ENCODE measurements around the gene HOXD8. TPM values are rescaled to one million over a fixed set of nuclear protein-coding genes. Genes with fewer than 3 reads are reported as not detected.
A peak's percentile ranks its signal among the peaks of the same experiment; 100 is the strongest.

Gene HOXD8
- total and polyA plus RNA-seq, 2 of the 8 experiments (the other 6 are each of a cell fraction or from before 2014, with no cell fraction given): not detected

GRCh38 chr2:176160251-176160985 is 30.9 kb downstream of the HOXD8 start:
- Histone ChIP-seq H3K23ac (ENCODE audit: insufficient read length) (no peak overlapping the region), H2BK12ac (ENCODE audit: low read depth, low read length) (no peak overlapping the region), H3K79me2 (ENCODE audit: control insufficient read depth in 1 of 2, insufficient read depth in 2 of 2, low read length in 2 of 2) (no peaks in the 10 kb centered on the region), H2BK120ac (replicated peaks; ENCODE audit: low read depth, low read length) (no peak overlapping the region), H3K36me3 (ENCODE audit: control insufficient read depth in 2 of 4, insufficient read depth in 4 of 4, low read length in 3 of 4) (peaks cover 0 to 10% (median 0%) of the 10 kb centered on the region in 4 experiments; a peak in 1 of 8 replicates), H3K4me2 (ENCODE audit: insufficient read depth in 1 of 2, low read depth in 2 of 2, low read length in 2 of 2) (peak overlapping the region; percentile 38 to 39), H2AK5ac (ENCODE audit: low read depth, low read length) (no peak overlapping the region), H2AFZ (ENCODE audit: low read length) (no peak overlapping the region), H2BK15ac (ENCODE audit: low read length) (no peak overlapping the region; the same call in 1 of the 2 replicates), H3K27me3 (replicated peaks in 1 of 4; ENCODE audit: control insufficient read depth in 3 of 4, extremely low read depth in 1 of 4, insufficient read depth in 3 of 4, low read length in 3 of 4) (peaks cover 99 to 100% (median 100%) of the 10 kb centered on the region in 4 experiments), H3K23me2 (ENCODE audit: low read depth, low read length) (no peaks in the 10 kb centered on the region), H3K4me1 (replicated peaks in 1 of 4; ENCODE audit: control insufficient read depth in 3 of 4, insufficient read depth in 4 of 4, low read length in 3 of 4) (peaks cover 0 to 12% (median 6%) of the 10 kb centered on the region in 4 experiments; a peak in 5 of 7 replicates), H3K9ac (replicated peaks in 1 of 4; ENCODE audit: extremely low read depth in 1 of 4, low read depth in 3 of 4, low read length in 3 of 4) (no peak overlapping the region), H4K5ac (ENCODE audit: insufficient read length, low read depth, low read length) (no peak overlapping the region), H3K18ac (ENCODE audit: extremely low read depth, low read length) (no peak overlapping the region), H3K56ac (replicated peaks; ENCODE audit: insufficient read length, low read depth, low read length) (no peak overlapping the region), H2BK5ac (ENCODE audit: low read depth, low read length) (no peak overlapping the region), H3K9me3 (ENCODE audit: insufficient read depth in 2 of 2, low read depth in 1 of 2, low read length in 1 of 2) (no peaks in the 10 kb centered on the region), H3K4me3 (ENCODE audit: extremely low read depth in 1 of 4, insufficient read depth in 2 of 4, low read depth in 3 of 4, low read length in 4 of 4) (peak overlapping the region in 1 of 4 experiments; percentile 28; a peak in 2 of 8 replicates), H3K4ac (replicated peaks; ENCODE audit: insufficient read length, low read depth, low read length) (no peak overlapping the region), H3K27ac (ENCODE audit: low read depth, low read length) (no peak overlapping the region), H3K79me1 (ENCODE audit: low read depth, low read length) (no peaks in the 10 kb centered on the region), H3K14ac (ENCODE audit: insufficient read length) (no peak overlapping the region), H4K20me1 (replicated peaks in 1 of 2; ENCODE audit: control insufficient read depth in 1 of 2, insufficient read depth in 2 of 2, low read length in 2 of 2) (peaks cover 37 to 44% of the 10 kb centered on the region in 2 experiments), H2BK20ac (ENCODE audit: low read length) (no peak overlapping the region), H4K91ac (replicated peaks; ENCODE audit: insufficient read length, low read length) (no peak overlapping the region), H4K8ac (ENCODE audit: extremely low read depth, insufficient read depth, low read length) (peak overlapping the region; percentile 51; the same call in 1 of the 2 replicates)
- DNase-seq (ENCODE audit: low read depth in 1 of 2, low spot score in 2 of 2) (no peak), FAIRE-seq (no peak)
- ChIA-PET POLR2A (ENCODE audit: partially characterized antibody) (interaction anchor here (0.9 to 1.6 kb wide), 3 partner anchors 10 to 29 kb away, joined by 3 to 7 read pairs (median 3); partner anchors contain the start of gene HOXD1), CTCF (ENCODE audit: partially characterized antibody) (interaction anchor here (0.7 to 3.6 kb wide), 14 partner anchors 9 to 989 kb away, joined by 3 to 26 read pairs (median 5); partner anchors contain the start of gene HOXD4)
- WGBS, 2 experiments (ENCODE audit: extremely low coverage in 1 of 2, insufficient coverage in 1 of 2, insufficient read length in 1 of 2, insufficient replicate concordance in 2 of 2, low coverage in 1 of 2, low lambda C conversion rate in 2 of 2, missing lambda C conversion rate in 1 of 2): 8% methylated on average over 32 of the region's 50 CpGs; no CpG with 5 or more reads in 1 of the 2 experiments
- peak; percentile 97 for TF ChIP-seq EZH2 (IDR thresholded peaks at IDR 0.05; ENCODE audit: low read depth, low read length, severe bottlenecking)
- peak; percentile 33 for TF ChIP-seq CBX8 (IDR thresholded peaks at IDR 0.05; ENCODE audit: borderline replicate concordance, low read depth, low read length)
- peak; percentile 78 for TF ChIP-seq SUZ12 (IDR thresholded peaks at IDR 0.05; ENCODE audit: low read length)
- peak; percentile 50; the same call in 1 of the 2 replicates for TF ChIP-seq USF2 (IDR thresholded peaks at IDR 0.05; ENCODE audit: low read length)
- no peak for TF ChIP-seq TAF1 (IDR thresholded peaks at IDR 0.05; ENCODE audit: low read depth, low read length)
- no peak for TF ChIP-seq JUN (IDR thresholded peaks at IDR 0.05; ENCODE audit: low read depth, low read length)
